Astrocyte (in vitro differentiated cells and primary cell): ENCODE results near the gene KDELR1. TPM values are rescaled to one million over a fixed set of nuclear protein-coding genes. Genes with fewer than 3 reads are reported as not detected.

Experiments
- DNase-seq: peaks from one replicate; pipeline ENCODE4 v3.0.0-alpha.2; 2010; ENCODE audit warnings: low read depth
- FAIRE-seq: peaks from 2 replicates; lab custom pipeline; 2011; peaks lifted over from hg19 to GRCh38; lab: Jason Lieb, UNC
- H2AFZ ChIP-seq: 2 replicates; pipeline ENCODE4 v1.6.0; 2012; ENCODE audit warnings: low read depth, low read length, inconsistent platforms
- H3K27ac ChIP-seq: 2 replicates; pipeline ENCODE4 v1.5.1; 2011; ENCODE audit warnings: low read depth, low read length, inconsistent platforms
- H3K27me3 ChIP-seq: 2 replicates; pipeline ENCODE4 v1.6.0; 2011; ENCODE audit warnings: low read length, inconsistent platforms; ENCODE audit not compliant: insufficient read depth
- H3K36me3 ChIP-seq: 2 replicates; pipeline ENCODE4 v1.5.1; 2011; ENCODE audit warnings: low read length, inconsistent platforms; ENCODE audit not compliant: insufficient read depth
- H3K4me1 ChIP-seq: 2 replicates; pipeline ENCODE4 v1.5.1; 2011; ENCODE audit warnings: low read length, inconsistent platforms; ENCODE audit not compliant: insufficient read depth
- H3K4me2 ChIP-seq: 2 replicates; pipeline ENCODE4 v1.6.0; 2012; ENCODE audit warnings: low read length, inconsistent platforms
- H3K4me3 ChIP-seq: 2 replicates; pipeline ENCODE4 v1.5.1; 2011; ENCODE audit warnings: low read depth, mild to moderate bottlenecking, low read length, inconsistent platforms; ENCODE audit not compliant: insufficient read depth
- H3K79me2 ChIP-seq: 2 replicates; pipeline ENCODE4 v1.6.0; 2012; ENCODE audit warnings: mild to moderate bottlenecking, low read length, inconsistent platforms; ENCODE audit not compliant: insufficient read depth
- H3K9ac ChIP-seq: 2 replicates; pipeline ENCODE4 v1.6.0; 2012; ENCODE audit warnings: mild to moderate bottlenecking, low read length, inconsistent platforms
- H3K9me3 ChIP-seq: 2 replicates; pipeline ENCODE4 v1.5.1; 2012; ENCODE audit warnings: low read depth, mild to moderate bottlenecking, low read length, inconsistent platforms; ENCODE audit not compliant: insufficient read depth
- H4K20me1 ChIP-seq: 2 replicates; pipeline ENCODE4 v1.6.0; 2012; ENCODE audit warnings: low read length, inconsistent platforms; ENCODE audit not compliant: insufficient read depth
- H3K27ac Mint-ChIP-seq: one replicate; pipeline ENCODE4 v1.8.0; 2021; ENCODE audit warnings: mild to moderate bottlenecking, mixed read lengths; ENCODE audit not compliant: unreplicated experiment
- H3K27me3 Mint-ChIP-seq: one replicate; pipeline ENCODE4 v1.8.0; 2021; ENCODE audit warnings: low read depth, mixed read lengths; ENCODE audit not compliant: unreplicated experiment
- H3K36me3 Mint-ChIP-seq: one replicate; pipeline ENCODE4 v1.8.0; 2021; ENCODE audit warnings: low read depth, mixed read lengths; ENCODE audit not compliant: unreplicated experiment
- H3K4me1 Mint-ChIP-seq: one replicate; pipeline ENCODE4 v1.8.0; 2021; ENCODE audit warnings: low read depth, mixed read lengths; ENCODE audit not compliant: unreplicated experiment
- H3K4me3 Mint-ChIP-seq: one replicate; pipeline ENCODE4 v1.8.0; 2021; ENCODE audit warnings: mild to moderate bottlenecking, moderate library complexity, mixed read lengths; ENCODE audit not compliant: unreplicated experiment
- H3K9me3 Mint-ChIP-seq: one replicate; pipeline ENCODE4 v1.8.0; 2021; ENCODE audit warnings: mild to moderate bottlenecking, mixed read lengths; ENCODE audit not compliant: unreplicated experiment
- EZH2 ChIP-seq: IDR thresholded peaks from 2 replicates; pipeline ENCODE4 v1.6.1; 2012; ENCODE audit warnings: mild to moderate bottlenecking, low read length, inconsistent platforms; ENCODE audit not compliant: insufficient read depth
- total RNA-seq: library from RNA; stranded (reverse); gene quantifications from 2 replicates; pipeline ENCODE4 v1.2.1, GENCODE V29; 2021
- TF ChIP-seq, protein P1 (sequence below): IDR thresholded peaks from 2 replicates; pipeline ENCODE4 v1.5.1; 2011; ENCODE audit warnings: low read depth, mild to moderate bottlenecking, inconsistent platforms, low read length, moderate library complexity; ENCODE audit not compliant: insufficient read depth

Gene KDELR1
- total RNA-seq, 1 donor from 2014 or later = 370 TPM

DNA sequence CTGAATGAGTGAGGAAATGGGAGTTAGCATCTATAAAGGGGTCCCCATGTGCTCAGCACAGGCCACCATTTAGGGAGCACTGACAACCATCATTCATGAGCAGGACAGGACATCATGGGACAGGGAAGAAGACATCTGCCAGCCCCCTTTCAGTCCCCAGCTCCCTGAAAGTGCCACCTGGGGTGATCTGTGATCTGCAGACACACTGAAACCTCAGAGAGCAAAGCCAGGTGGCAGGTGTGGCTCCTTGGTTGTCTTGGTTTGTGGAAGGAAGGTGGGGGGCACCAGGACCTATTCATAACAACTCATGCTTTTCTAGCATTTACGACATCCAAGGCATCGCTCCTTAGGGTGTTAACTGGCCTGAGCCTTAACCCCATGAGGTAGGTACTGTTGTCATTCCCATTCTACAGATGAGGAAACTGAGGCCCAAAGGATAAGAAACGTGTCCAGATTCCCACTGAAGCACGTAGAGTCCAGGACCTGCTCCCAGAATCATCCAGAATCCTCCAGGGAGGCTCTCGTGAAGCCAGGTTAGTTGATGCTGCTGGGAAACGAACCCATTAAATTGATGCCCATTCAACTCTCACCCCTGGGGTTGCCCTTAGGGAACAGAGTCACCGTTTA lies 5.8 kb downstream of the KDELR1 start:
- H3K27me3 ChIP-seq = no peaks in the 10 kb centered on the region
- H3K4me3 Mint-ChIP-seq = no peak overlapping the region

DNA sequence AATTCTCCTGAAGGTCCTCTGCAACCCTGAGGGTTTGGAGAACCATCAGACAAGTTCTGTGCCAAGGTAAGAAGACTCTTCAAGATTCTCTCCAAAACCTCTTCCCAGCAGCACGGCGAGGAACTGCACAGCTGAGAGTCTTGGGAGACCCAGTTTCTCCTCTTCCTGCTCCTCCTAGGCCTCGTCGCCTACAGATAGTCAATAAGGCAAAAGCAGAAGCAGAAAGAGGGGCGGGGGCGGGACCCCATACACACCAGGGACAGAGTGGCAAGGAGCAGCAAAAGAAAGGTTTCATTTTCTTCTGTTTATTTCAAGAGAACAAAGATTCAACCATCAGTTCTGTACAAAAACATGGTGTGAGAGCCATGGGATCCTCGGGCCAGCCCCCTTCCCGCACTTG lies 9.1 kb downstream of the KDELR1 start:
- Histone ChIP-seq H3K27ac (no peak overlapping the region), H3K9ac (no peak overlapping the region), H3K27me3 (no peaks in the 10 kb centered on the region), H3K4me3 (no peak overlapping the region), H2AFZ (no peak overlapping the region), H3K4me1 (no peaks in the 10 kb centered on the region), H4K20me1 (peaks cover 43% of the 10 kb centered on the region), H3K79me2 (peaks cover 14% of the 10 kb centered on the region), H3K9me3 (no peaks in the 10 kb centered on the region), H3K36me3 (peaks cover 37% of the 10 kb centered on the region), H3K4me2 (no peak overlapping the region)
- Mint-ChIP-seq H3K9me3 (no peaks in the 10 kb centered on the region), H3K4me1 (peaks cover 3% of the 10 kb centered on the region), H3K4me3 (no peak overlapping the region), H3K27ac (no peak overlapping the region), H3K27me3 (no peaks in the 10 kb centered on the region), H3K36me3 (peaks cover 18% of the 10 kb centered on the region)
- TF ChIP-seq, protein P1, sequence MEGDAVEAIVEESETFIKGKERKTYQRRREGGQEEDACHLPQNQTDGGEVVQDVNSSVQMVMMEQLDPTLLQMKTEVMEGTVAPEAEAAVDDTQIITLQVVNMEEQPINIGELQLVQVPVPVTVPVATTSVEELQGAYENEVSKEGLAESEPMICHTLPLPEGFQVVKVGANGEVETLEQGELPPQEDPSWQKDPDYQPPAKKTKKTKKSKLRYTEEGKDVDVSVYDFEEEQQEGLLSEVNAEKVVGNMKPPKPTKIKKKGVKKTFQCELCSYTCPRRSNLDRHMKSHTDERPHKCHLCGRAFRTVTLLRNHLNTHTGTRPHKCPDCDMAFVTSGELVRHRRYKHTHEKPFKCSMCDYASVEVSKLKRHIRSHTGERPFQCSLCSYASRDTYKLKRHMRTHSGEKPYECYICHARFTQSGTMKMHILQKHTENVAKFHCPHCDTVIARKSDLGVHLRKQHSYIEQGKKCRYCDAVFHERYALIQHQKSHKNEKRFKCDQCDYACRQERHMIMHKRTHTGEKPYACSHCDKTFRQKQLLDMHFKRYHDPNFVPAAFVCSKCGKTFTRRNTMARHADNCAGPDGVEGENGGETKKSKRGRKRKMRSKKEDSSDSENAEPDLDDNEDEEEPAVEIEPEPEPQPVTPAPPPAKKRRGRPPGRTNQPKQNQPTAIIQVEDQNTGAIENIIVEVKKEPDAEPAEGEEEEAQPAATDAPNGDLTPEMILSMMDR = no peak
- no peak for TF ChIP-seq EZH2
- DNase-seq (no peak), FAIRE-seq (no peak)

More for the DNA sequence above, 5.8 kb downstream of the KDELR1 start:
- peaks cover 5% of the 10 kb centered on the region for H3K4me1 ChIP-seq
- H3K4me2 ChIP-seq = no peak overlapping the region
- H3K9me3 Mint-ChIP-seq = no peaks in the 10 kb centered on the region
- no peak for DNase-seq
- peaks cover 44% of the 10 kb centered on the region for H3K79me2 ChIP-seq
- H3K36me3 ChIP-seq = peaks cover 50% of the 10 kb centered on the region
- H2AFZ ChIP-seq = no peak overlapping the region
- H3K9me3 ChIP-seq = no peaks in the 10 kb centered on the region
- H3K27ac ChIP-seq = no peak overlapping the region
- H3K27ac Mint-ChIP-seq = no peak overlapping the region
- no peaks in the 10 kb centered on the region for H3K27me3 Mint-ChIP-seq
- no peak overlapping the region for H3K4me3 ChIP-seq
- peaks cover 73% of the 10 kb centered on the region for H4K20me1 ChIP-seq
- peak overlapping the region; percentile 33 for H3K9ac ChIP-seq
- H3K36me3 Mint-ChIP-seq = peaks cover 19% of the 10 kb centered on the region
- H3K4me1 Mint-ChIP-seq = peaks cover 14% of the 10 kb centered on the region
- FAIRE-seq = no peak
- TF ChIP-seq, protein P1 = no peak
- no peak for TF ChIP-seq EZH2

DNA sequence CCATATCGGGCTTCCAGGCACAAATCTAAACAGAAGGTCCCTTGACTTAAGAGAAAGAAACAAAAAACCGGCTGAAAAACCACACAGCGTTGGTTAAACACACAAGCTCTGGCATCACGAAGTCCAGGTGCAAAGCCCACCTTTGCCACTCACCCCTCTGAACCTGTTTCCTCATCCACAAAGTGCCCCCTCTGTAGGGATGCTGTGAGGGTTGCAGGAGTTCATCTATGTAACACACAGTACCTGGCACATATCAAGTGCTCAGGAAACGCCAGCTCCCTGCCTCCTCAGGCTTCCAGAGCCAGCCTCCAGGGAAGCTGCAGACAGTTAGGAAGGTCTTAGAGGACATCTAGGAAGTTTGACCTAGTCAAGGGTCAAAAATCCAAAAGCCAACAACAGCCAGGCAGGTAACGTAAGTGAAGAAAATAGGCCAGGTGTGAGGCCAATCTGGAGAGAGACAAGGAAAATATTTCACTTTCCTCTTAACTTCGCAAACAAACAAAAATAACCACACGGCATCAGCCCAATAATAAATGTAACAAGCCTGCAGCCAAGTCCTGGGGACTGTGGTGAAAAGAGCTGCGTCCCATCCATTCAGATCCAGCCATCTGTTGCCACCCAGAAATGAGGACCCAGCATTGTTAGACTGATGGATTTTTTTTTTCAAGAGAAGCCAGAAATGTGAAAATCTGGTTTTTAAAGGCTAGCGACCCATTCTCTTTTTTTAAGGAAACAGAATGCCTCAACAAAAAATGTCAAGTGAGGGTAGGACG lies 10.0 kb downstream of the KDELR1 start:
- no peaks in the 10 kb centered on the region for H3K4me1 ChIP-seq
- no peaks in the 10 kb centered on the region for H3K27me3 ChIP-seq
- no peak overlapping the region for H3K4me3 ChIP-seq
- Mint-ChIP-seq H3K36me3 (peaks cover 17% of the 10 kb centered on the region), H3K27ac (no peak overlapping the region), H3K27me3 (no peaks in the 10 kb centered on the region), H3K4me3 (no peak overlapping the region), H3K4me1 (peaks cover 3% of the 10 kb centered on the region), H3K9me3 (no peaks in the 10 kb centered on the region)
- no peak overlapping the region for H2AFZ ChIP-seq
- no peak overlapping the region for H3K27ac ChIP-seq
- TF ChIP-seq, protein P1 = no peak
- TF ChIP-seq EZH2 = no peak
- no peak overlapping the region for H3K9ac ChIP-seq
- peaks cover 9% of the 10 kb centered on the region for H3K79me2 ChIP-seq
- DNase-seq = no peak
- H3K36me3 ChIP-seq = peaks cover 34% of the 10 kb centered on the region
- H3K9me3 ChIP-seq = no peaks in the 10 kb centered on the region
- no peak overlapping the region for H3K4me2 ChIP-seq
- no peak for FAIRE-seq
- peaks cover 35% of the 10 kb centered on the region for H4K20me1 ChIP-seq
